Lower lobe of right lung (tissue), 2 donors: ENCODE data around the gene PLEKHA5. TPM values are rescaled to one million over a fixed set of nuclear protein-coding genes. Genes with fewer than 3 reads are reported as not detected.
"Not testable (repeated sequence)": the region's sequence is repeated elsewhere in the genome, so short reads cannot be mapped to it uniquely, and the experiment has no call there.

Experiments
- ATAC-seq, 2 donors: fragments of 200-7000 bp; cut with Tn5 transposase; one replicate each; pipeline ENCODE4 v1.9.1; 2020 to 2022; ENCODE audit warnings: mild to moderate bottlenecking in 2 of 2, moderate library complexity in 2 of 2
- DNase-seq: peaks from one replicate; pipeline ENCODE4 v3.0.0-alpha.2; 2020
- H3K27ac ChIP-seq: fragments of 200-600 bp; one replicate; pipeline ENCODE4 v1.8.0; 2022
- H3K27me3 ChIP-seq: fragments of 200-600 bp; one replicate; pipeline ENCODE4 v1.8.0; 2022; ENCODE audit warnings: low read depth
- H3K36me3 ChIP-seq: fragments of 200-600 bp; one replicate; pipeline ENCODE4 v1.8.0; 2022; ENCODE audit warnings: mild to moderate bottlenecking
- H3K4me1 ChIP-seq: fragments of 200-600 bp; one replicate; pipeline ENCODE4 v1.8.0; 2022
- H3K4me3 ChIP-seq: fragments of 200-600 bp; one replicate; pipeline ENCODE4 v1.8.0; 2022; ENCODE audit warnings: mild to moderate bottlenecking
- H3K9me3 ChIP-seq: fragments of 200-600 bp; one replicate; pipeline ENCODE4 v1.8.0; 2022
- CTCF ChIP-seq: fragments of 200-600 bp; IDR thresholded peaks from one replicate; pipeline ENCODE4 v1.8.0; 2022; ENCODE audit warnings: antibody characterized with exemption, mild to moderate bottlenecking
- intact Hi-C: fragments of 100-400 bp; cut with DNase I; formaldehyde crosslinking; loops from one replicate; pipeline ENCODE4 v1.11.0; 2022
- total RNA-seq: library from RNA; stranded (reverse); fragmentation: NEBNext Ultra II Directional; extraction: Animal tissue kit (Norgen Biotek cat#: 25700); gene quantifications from one replicate; pipeline ENCODE4 v1.2.1, GENCODE V29; 2021
- donor health status: DM: no; HTN: yes; CAD: no; lungs with severe emphysema.

Gene PLEKHA5
- total RNA-seq, 1 donor from 2014 or later, result 29.2 TPM

GRCh38 chr12:19224746-19225145 is 95.2 kb downstream of the PLEKHA5 start:
- ATAC-seq, result no peak
- TF ChIP-seq CTCF, result no peak
- no peak for DNase-seq
- no peak overlapping the region for H3K4me3 ChIP-seq
- H3K36me3 ChIP-seq, result no peaks in the 10 kb centered on the region
- H3K4me1 ChIP-seq, result no peaks in the 10 kb centered on the region
- intact Hi-C loops, result no loop called here
- H3K27ac ChIP-seq, result no peak overlapping the region
- H3K9me3 ChIP-seq, result peaks cover 1% of the 10 kb centered on the region
- H3K27me3 ChIP-seq, result no peaks in the 10 kb centered on the region

- Histone ChIP-seq H3K9me3 (peaks cover 4% of the 10 kb centered on the region), H3K27ac (no peak overlapping the region), H3K36me3 (no peaks in the 10 kb centered on the region), H3K27me3 (no peaks in the 10 kb centered on the region), H3K4me1 (no peaks in the 10 kb centered on the region), H3K4me3 (no peak overlapping the region)
- intact Hi-C loops, result no loop called here
- ATAC-seq (no peak), DNase-seq (no peak)
- TF ChIP-seq CTCF, result no peak
Observed at GRCh38 chr12:19227190-19227879, 97.8 kb downstream of the PLEKHA5 start.

GRCh38 chr12:19227880-19228210 is 98.3 kb downstream of the PLEKHA5 start:
- intact Hi-C loops, result no loop called here
- H3K36me3 ChIP-seq, result no peaks in the 10 kb centered on the region
- no peak for ATAC-seq
- H3K4me3 ChIP-seq, result no peak overlapping the region
- no peak for DNase-seq
- H3K9me3 ChIP-seq, result peaks cover 4% of the 10 kb centered on the region
- H3K27me3 ChIP-seq, result no peaks in the 10 kb centered on the region
- TF ChIP-seq CTCF, result no peak
- H3K27ac ChIP-seq, result no peak overlapping the region
- no peaks in the 10 kb centered on the region for H3K4me1 ChIP-seq

- ATAC-seq, intact Hi-C loops, H3K27me3 ChIP-seq, H3K9me3 ChIP-seq, DNase-seq, H3K27ac ChIP-seq, H3K36me3 ChIP-seq, H3K4me3 ChIP-seq, H3K4me1 ChIP-seq: not testable (repeated sequence)
Observed at GRCh38 chr12:19229021-19229420, 99.5 kb downstream of the PLEKHA5 start.

- Histone ChIP-seq H3K9me3 (peaks cover 4% of the 10 kb centered on the region), H3K36me3 (no peaks in the 10 kb centered on the region), H3K27ac (no peak overlapping the region), H3K4me3 (no peak overlapping the region), H3K27me3 (no peaks in the 10 kb centered on the region), H3K4me1 (peaks cover 6% of the 10 kb centered on the region)
- intact Hi-C loops, result no loop called here
- DNase-seq (no peak), ATAC-seq (no peak)
- no peak for TF ChIP-seq CTCF
Observed at GRCh38 chr12:19230299-19230866, 100.8 kb downstream of the PLEKHA5 start.

GRCh38 chr12:19230896-19231295 is 101.4 kb downstream of the PLEKHA5 start:
- DNase-seq (no peak), ATAC-seq (no peak)
- intact Hi-C loops, result no loop called here
- no peak for TF ChIP-seq CTCF
- Histone ChIP-seq H3K4me3 (no peak overlapping the region), H3K36me3 (no peaks in the 10 kb centered on the region), H3K27ac (no peak overlapping the region), H3K9me3 (peaks cover 4% of the 10 kb centered on the region), H3K27me3 (no peaks in the 10 kb centered on the region), H3K4me1 (peaks cover 6% of the 10 kb centered on the region)
